NB4 (cell line): Measurements from ENCODE around the gene NDUFB6.

ENCODE experiments used
- MAX ChIP-seq: IDR thresholded peaks from 2 replicates; pipeline ENCODE4 v1.6.1; 2011; ENCODE audit warnings: low read depth, low read length
- MYC ChIP-seq: IDR thresholded peaks from 2 replicates; pipeline ENCODE4 v1.6.1; 2011; ENCODE audit warnings: low read depth, low read length
- TF ChIP-seq, protein P1 (sequence below): IDR thresholded peaks from one replicate; pipeline ENCODE4 v1.5.1; 2012; ENCODE audit warnings: low read depth, low read length

DNA sequence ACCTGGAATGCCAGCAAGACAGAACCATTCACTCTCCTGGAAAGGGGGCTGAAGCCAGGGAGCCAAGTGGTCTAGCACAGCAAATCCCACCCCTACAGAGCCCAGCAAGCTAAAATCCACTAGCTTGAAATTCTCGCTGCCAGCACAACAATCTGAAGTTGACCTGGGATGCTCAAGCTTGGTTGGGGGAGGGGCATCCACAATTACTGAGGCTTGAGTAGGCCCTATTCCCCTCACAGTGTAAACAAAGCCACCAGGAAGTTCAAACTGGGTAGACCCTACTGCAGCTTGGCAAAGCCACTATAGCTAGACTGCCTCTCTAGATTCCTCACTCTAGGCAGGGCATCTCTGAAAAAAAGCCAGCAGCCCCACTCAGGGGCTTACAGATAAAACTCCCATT is 64.2 kb downstream of the NDUFB6 start:
- TF ChIP-seq, protein P1, sequence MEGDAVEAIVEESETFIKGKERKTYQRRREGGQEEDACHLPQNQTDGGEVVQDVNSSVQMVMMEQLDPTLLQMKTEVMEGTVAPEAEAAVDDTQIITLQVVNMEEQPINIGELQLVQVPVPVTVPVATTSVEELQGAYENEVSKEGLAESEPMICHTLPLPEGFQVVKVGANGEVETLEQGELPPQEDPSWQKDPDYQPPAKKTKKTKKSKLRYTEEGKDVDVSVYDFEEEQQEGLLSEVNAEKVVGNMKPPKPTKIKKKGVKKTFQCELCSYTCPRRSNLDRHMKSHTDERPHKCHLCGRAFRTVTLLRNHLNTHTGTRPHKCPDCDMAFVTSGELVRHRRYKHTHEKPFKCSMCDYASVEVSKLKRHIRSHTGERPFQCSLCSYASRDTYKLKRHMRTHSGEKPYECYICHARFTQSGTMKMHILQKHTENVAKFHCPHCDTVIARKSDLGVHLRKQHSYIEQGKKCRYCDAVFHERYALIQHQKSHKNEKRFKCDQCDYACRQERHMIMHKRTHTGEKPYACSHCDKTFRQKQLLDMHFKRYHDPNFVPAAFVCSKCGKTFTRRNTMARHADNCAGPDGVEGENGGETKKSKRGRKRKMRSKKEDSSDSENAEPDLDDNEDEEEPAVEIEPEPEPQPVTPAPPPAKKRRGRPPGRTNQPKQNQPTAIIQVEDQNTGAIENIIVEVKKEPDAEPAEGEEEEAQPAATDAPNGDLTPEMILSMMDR: no peak
- no peak for TF ChIP-seq MYC
- no peak for TF ChIP-seq MAX
